GM12801 (cell line): ENCODE results near the gene PRKAG1.

Experiments used
- CTCF ChIP-seq: IDR thresholded peaks from one replicate; pipeline ENCODE4 v1.5.1; 2011; ENCODE audit warnings: control low read depth; ENCODE audit not compliant: insufficient read length; ENCODE audit errors: extremely low read depth

PRKAG1 gene

DNA sequence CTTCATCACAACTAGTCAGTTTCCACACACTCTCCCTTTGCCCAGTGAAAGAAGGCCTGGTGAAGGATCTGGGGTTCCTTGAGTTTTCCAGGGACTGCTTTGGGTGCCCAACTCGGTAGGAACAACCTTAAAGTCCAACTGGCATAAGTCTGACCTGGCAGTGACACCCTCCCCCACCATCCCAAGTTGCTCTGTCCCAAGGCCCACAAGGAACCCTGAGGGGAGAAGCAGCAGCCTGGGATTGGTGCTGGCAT is 40.4 kb upstream of the PRKAG1 start:
- TF ChIP-seq CTCF: no peak

DNA sequence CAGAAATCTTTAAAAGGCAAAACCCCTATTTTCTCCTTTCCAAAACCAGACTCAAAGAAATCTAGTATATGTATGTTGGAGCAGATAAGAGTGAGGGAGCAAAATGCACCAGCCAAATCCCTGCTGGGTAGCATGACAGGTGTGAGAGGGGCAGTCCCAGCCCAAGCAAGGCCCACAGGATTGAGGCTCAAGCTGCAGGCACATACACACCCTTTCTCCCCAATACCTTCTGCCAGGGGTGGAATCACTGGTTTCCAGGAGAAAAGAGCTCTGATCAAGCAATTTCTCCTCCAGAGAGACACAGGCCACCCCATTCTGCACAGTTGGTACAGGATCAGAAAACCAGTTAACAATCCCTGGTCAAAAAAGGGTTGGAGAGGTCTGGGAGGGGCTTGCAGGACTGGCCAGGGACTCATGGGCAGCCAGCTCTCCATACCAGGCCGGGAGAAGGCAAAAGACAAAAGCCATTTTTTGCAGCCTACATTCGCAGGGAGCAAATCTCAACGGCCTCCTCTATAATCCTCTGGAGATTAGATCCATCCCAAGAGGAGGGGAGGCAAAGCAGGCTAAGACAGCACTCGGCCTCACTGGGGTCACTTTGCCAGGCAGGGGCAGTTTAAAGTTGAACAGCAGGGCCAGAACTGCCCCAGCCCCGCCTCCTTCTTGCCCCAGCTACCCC is 39.9 kb upstream of the PRKAG1 start:
- no peak for TF ChIP-seq CTCF

- no peak for TF ChIP-seq CTCF
Observed at GRCh38 chr12:49057888-49058287, 39.3 kb upstream of the PRKAG1 start.

- no peak for TF ChIP-seq CTCF
Observed at GRCh38 chr12:49055978-49056754, 37.6 kb upstream of the PRKAG1 start.

DNA sequence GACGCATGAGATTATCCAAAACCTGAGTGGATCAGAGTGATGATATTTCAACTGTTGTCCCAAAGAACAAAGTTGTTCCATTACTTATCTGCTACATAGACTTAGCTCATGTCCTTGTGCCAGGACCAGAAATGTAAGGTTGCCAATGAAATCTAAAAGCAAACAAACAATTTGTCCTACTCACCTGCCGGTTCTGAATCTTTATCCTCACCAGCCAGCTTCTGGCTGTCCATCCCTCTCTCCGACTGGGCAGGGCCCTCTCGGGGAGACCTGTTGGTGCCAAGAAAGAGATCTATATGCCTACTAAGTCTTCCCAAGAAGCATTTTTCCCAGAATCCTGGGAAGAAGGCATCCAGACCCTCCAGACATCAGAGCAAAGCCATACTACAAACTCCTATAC is 36.5 kb upstream of the PRKAG1 start:
- no peak for TF ChIP-seq CTCF

DNA sequence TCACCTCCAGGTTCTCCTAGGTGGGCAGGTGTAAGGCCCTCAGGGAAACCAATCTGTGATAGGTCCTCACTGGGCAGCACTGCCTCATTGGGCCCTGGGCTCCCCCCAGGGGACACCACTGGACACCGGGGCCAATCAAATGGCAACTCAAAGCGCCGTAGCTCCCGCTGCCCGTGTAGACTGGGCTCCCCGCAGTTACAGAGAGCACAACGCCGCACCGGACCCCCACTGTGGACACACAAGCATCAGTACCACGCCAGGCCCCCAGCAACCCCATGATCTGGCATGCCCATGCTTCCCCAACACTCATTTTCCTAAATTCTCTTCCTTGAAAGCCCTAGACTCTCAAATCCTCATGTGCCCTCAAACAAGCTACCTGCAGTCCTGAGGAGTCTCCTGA is 35.9 kb upstream of the PRKAG1 start:
- no peak for TF ChIP-seq CTCF

GRCh38 chr12:49054096-49054495 is 35.5 kb upstream of the PRKAG1 start:
- no peak for TF ChIP-seq CTCF
